ENCODE data around the gene HDHD5. TPM values are rescaled to one million over a fixed set of nuclear protein-coding genes. Genes with fewer than 3 reads are reported as not detected.

Gene HDHD5
- total and polyA plus RNA-seq, 4 donors, result 13.2 to 46.1 (median 35.9) TPM

DNA sequence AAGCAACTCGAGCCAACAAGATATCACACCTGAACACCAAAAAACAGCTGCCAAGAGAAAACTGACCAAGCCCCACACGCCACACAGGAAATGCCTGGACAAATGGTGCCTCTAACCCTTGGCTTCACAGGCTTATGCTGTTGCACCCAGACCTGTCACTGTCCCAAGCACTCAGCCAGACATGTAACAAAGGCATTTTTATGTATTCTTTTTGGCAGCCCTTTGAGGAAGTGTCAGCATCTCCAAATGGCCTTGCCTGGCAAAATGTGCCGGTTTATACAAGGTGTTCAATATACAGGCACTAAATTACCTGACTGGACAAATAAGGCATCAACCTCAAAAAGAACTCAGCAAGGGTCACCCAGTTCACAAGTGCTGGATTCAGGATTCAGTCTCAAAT lies 6.1 kb downstream of the HDHD5 start:
- Histone ChIP-seq H3K36me3 (ENCODE audit: control insufficient read depth in 4 of 4, insufficient read depth in 3 of 4, low read depth in 1 of 4, low read length in 3 of 4) (peaks cover 0 to 2% (median 0%) of the 10 kb centered on the region in 4 donors), H3K9ac (ENCODE audit: low read depth in 1 of 2, low read length in 2 of 2) (no peak overlapping the region), H3K27ac (ENCODE audit: low read depth in 1 of 2, low read length in 2 of 2) (no peak overlapping the region), H3K4me3 (ENCODE audit: low read depth in 1 of 3, low read length in 3 of 3) (no peak overlapping the region), H3K4me1 (ENCODE audit: control insufficient read depth in 4 of 4, insufficient read depth in 4 of 4, low read length in 3 of 4) (peaks cover 25 to 47% (median 32%) of the 10 kb centered on the region in 4 donors), H3K9me3 (ENCODE audit: control insufficient read depth in 4 of 4, low read length in 3 of 4) (no peaks in the 10 kb centered on the region), H3K27me3 (ENCODE audit: control insufficient read depth in 4 of 4, insufficient read depth in 4 of 4, low read length in 3 of 4) (no peaks in the 10 kb centered on the region)
- no peak for DNase-seq (ENCODE audit: low spot score)
- WGBS, result 51% methylated on average over 3 of the region's 3 CpGs
- TF ChIP-seq RXRA (IDR thresholded peaks at IDR 0.05) (no peak), GABPA (IDR thresholded peaks at IDR 0.05 in 1 of 2, conservative IDR thresholded peaks at IDR 0.05 in 1 of 2) (no peak), JUND (IDR thresholded peaks at IDR 0.05) (no peak), YY1 (IDR thresholded peaks at IDR 0.05) (no peak), ZBTB33 (IDR thresholded peaks at IDR 0.05) (no peak), RAD21 (IDR thresholded peaks at IDR 0.05) (no peak), NR2F2 (IDR thresholded peaks at IDR 0.05) (no peak)
- TF ChIP-seq, protein P1, sequence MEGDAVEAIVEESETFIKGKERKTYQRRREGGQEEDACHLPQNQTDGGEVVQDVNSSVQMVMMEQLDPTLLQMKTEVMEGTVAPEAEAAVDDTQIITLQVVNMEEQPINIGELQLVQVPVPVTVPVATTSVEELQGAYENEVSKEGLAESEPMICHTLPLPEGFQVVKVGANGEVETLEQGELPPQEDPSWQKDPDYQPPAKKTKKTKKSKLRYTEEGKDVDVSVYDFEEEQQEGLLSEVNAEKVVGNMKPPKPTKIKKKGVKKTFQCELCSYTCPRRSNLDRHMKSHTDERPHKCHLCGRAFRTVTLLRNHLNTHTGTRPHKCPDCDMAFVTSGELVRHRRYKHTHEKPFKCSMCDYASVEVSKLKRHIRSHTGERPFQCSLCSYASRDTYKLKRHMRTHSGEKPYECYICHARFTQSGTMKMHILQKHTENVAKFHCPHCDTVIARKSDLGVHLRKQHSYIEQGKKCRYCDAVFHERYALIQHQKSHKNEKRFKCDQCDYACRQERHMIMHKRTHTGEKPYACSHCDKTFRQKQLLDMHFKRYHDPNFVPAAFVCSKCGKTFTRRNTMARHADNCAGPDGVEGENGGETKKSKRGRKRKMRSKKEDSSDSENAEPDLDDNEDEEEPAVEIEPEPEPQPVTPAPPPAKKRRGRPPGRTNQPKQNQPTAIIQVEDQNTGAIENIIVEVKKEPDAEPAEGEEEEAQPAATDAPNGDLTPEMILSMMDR (IDR thresholded peaks at IDR 0.05; ENCODE audit: low read depth, low read length, missing input control), result no peak

- Histone ChIP-seq H3K4me1 (ENCODE audit: control insufficient read depth in 4 of 4, insufficient read depth in 4 of 4, low read length in 3 of 4) (peaks cover 22 to 40% (median 26%) of the 10 kb centered on the region in 4 donors), H3K27me3 (ENCODE audit: control insufficient read depth in 4 of 4, insufficient read depth in 4 of 4, low read length in 3 of 4) (no peaks in the 10 kb centered on the region), H3K36me3 (ENCODE audit: control insufficient read depth in 4 of 4, insufficient read depth in 3 of 4, low read depth in 1 of 4, low read length in 3 of 4) (peaks cover 0 to 4% (median 2%) of the 10 kb centered on the region in 4 donors), H3K9ac (ENCODE audit: low read depth in 1 of 2, low read length in 2 of 2) (no peak overlapping the region), H3K9me3 (ENCODE audit: control insufficient read depth in 4 of 4, low read length in 3 of 4) (no peaks in the 10 kb centered on the region), H3K4me3 (ENCODE audit: low read depth in 1 of 3, low read length in 3 of 3) (no peak overlapping the region), H3K27ac (ENCODE audit: low read depth in 1 of 2, low read length in 2 of 2) (peak overlapping the region; percentile 10 to 23)
- no peak for DNase-seq (ENCODE audit: low spot score)
- TF ChIP-seq HNF4A (conservative IDR thresholded peaks at IDR 0.05), result peak; percentile 21 to 69
- TF ChIP-seq REST (IDR thresholded peaks at IDR 0.05), result peak; percentile 92
- peak in 1 of 2 donors; percentile 88 for TF ChIP-seq JUND (IDR thresholded peaks at IDR 0.05)
- no peak for TF ChIP-seq HNF4G (IDR thresholded peaks at IDR 0.05)
- TF ChIP-seq GABPA (IDR thresholded peaks at IDR 0.05 in 1 of 2, conservative IDR thresholded peaks at IDR 0.05 in 1 of 2), result no peak
- peak; percentile 43 to 87 for TF ChIP-seq RXRA (IDR thresholded peaks at IDR 0.05)
- 55% methylated on average over 6 of the region's 6 CpGs for whole genome bisulfite sequencing
Observed at GRCh38 chr22:17152340-17152739, 6.7 kb downstream of the HDHD5 start.

All from liver (tissue), 9 donors.